Neural progenitor cell (in vitro differentiated cells): ENCODE measurements around the gene PDLIM4. TPM values are rescaled to one million over a fixed set of nuclear protein-coding genes. Genes with fewer than 3 reads are reported as not detected.
A peak's percentile ranks its signal among the peaks of the same experiment; 100 is the strongest.

Experiments used
- DNase-seq: peaks from one replicate; pipeline ENCODE4 v3.0.0-alpha.2; 2016; ENCODE audit warnings: low spot score
- H2AFZ ChIP-seq: fragments of 200-600 bp; sonication (generic); replicated peaks from 2 replicates; pipeline ENCODE4 v1.6.1; 2016; ENCODE audit warnings: antibody characterized with exemption
- H3F3A ChIP-seq: fragments of 200-600 bp; sonication (generic); 2 replicates; pipeline ENCODE4 v1.6.1; 2016; ENCODE audit warnings: antibody characterized with exemption, low read depth
- H3K27ac ChIP-seq: fragments of 200-600 bp; sonication (generic); 2 replicates; pipeline ENCODE4 v1.5.1; 2016; ENCODE audit warnings: mild to moderate bottlenecking
- H3K27me3 ChIP-seq: fragments of 200-600 bp; sonication (generic); 2 replicates; pipeline ENCODE4 v1.6.1; 2016; ENCODE audit warnings: mild to moderate bottlenecking, moderate library complexity
- H3K36me3 ChIP-seq: fragments of 200-600 bp; sonication (generic); 2 replicates; pipeline ENCODE4 v1.5.1; 2016
- H3K4me1 ChIP-seq: fragments of 200-600 bp; sonication (generic); 2 replicates; pipeline ENCODE4 v1.6.1; 2016; ENCODE audit warnings: mixed run types
- H3K4me2 ChIP-seq: fragments of 200-600 bp; sonication (generic); 2 replicates; pipeline ENCODE4 v1.6.1; 2016
- H3K4me3 ChIP-seq: fragments of 200-600 bp; sonication (generic); 2 replicates; pipeline ENCODE4 v1.5.1; 2016
- H3K79me2 ChIP-seq: fragments of 200-600 bp; sonication (generic); 2 replicates; pipeline ENCODE4 v1.6.1; 2016; ENCODE audit warnings: low read depth
- H3K9ac ChIP-seq: fragments of 200-600 bp; sonication (generic); 2 replicates; pipeline ENCODE4 v1.6.1; 2016
- H3K9me3 ChIP-seq: fragments of 200-600 bp; sonication (generic); 2 replicates; pipeline ENCODE4 v1.5.1; 2016; ENCODE audit warnings: low read depth
- H4K20me1 ChIP-seq: fragments of 200-600 bp; sonication (generic); 2 replicates; pipeline ENCODE4 v1.6.1; 2016; ENCODE audit warnings: low read depth
- H3K27ac Mint-ChIP-seq: 3 replicates; pipeline ENCODE4 v1.8.0; 2021; ENCODE audit warnings: mixed read lengths
- H3K27me3 Mint-ChIP-seq: 2 replicates; pipeline ENCODE4 v1.8.0; 2022; ENCODE audit warnings: low read depth, mild to moderate bottlenecking, inconsistent platforms, moderate library complexity, mixed read lengths; ENCODE audit not compliant: insufficient read depth
- H3K36me3 Mint-ChIP-seq: 3 replicates; pipeline ENCODE4 v1.8.0; 2021; ENCODE audit warnings: mixed read lengths
- H3K4me1 Mint-ChIP-seq: 3 replicates; pipeline ENCODE4 v1.8.0; 2021; ENCODE audit warnings: mixed read lengths
- H3K4me3 Mint-ChIP-seq: 3 replicates; pipeline ENCODE4 v1.8.0; 2021; ENCODE audit warnings: mild to moderate bottlenecking, moderate library complexity, mixed read lengths
- H3K9me3 Mint-ChIP-seq: 3 replicates; pipeline ENCODE4 v1.8.0; 2020; ENCODE audit warnings: mixed read lengths
- CTCF ChIP-seq: fragments of 200-600 bp; sonication (generic); IDR thresholded peaks from 2 replicates; pipeline ENCODE4 v1.5.1; 2017; ENCODE audit warnings: antibody characterized with exemption, mild to moderate bottlenecking
- EZH2 ChIP-seq: fragments of 200-600 bp; sonication (generic); IDR thresholded peaks from 2 replicates; pipeline ENCODE4 v1.6.1; 2017; ENCODE audit warnings: antibody characterized with exemption, mild to moderate bottlenecking, moderate library complexity
- EZH2phosphoT487 ChIP-seq: fragments of 200-600 bp; sonication (generic); IDR thresholded peaks from 2 replicates; pipeline ENCODE4 v1.6.1; 2017; ENCODE audit warnings: antibody characterized with exemption
- total RNA-seq: library from RNA; depleted of rRNA; stranded (reverse); fragments of >200 nt; gene quantifications from 2 replicates; pipeline ENCODE4 v1.2.3, GENCODE V29; 2015; ENCODE audit warnings: low replicate concordance

The PDLIM4 gene
- total RNA-seq, 1 donor from 2014 or later = 8.3 TPM

GRCh38 chr5:132264546-132265335 is 7.2 kb downstream of the PDLIM4 start:
- TF ChIP-seq EZH2 (no peak), CTCF (no peak)
- H3K9me3 ChIP-seq = no peaks in the 10 kb centered on the region
- H3K27ac ChIP-seq = no peak overlapping the region
- H3K36me3 Mint-ChIP-seq = peaks cover 12% of the 10 kb centered on the region
- no peak overlapping the region for H3K9ac ChIP-seq
- no peaks in the 10 kb centered on the region for H3K9me3 Mint-ChIP-seq
- no peak overlapping the region for H3K4me2 ChIP-seq
- no peak for DNase-seq
- H3K4me3 ChIP-seq = no peak overlapping the region
- peaks cover 7% of the 10 kb centered on the region for H3K4me1 ChIP-seq
- H3K27ac Mint-ChIP-seq = peak overlapping the region; percentile 81
- no peaks in the 10 kb centered on the region for H3K79me2 ChIP-seq
- no peaks in the 10 kb centered on the region for H4K20me1 ChIP-seq
- H3K36me3 ChIP-seq = no peaks in the 10 kb centered on the region
- H3K27me3 Mint-ChIP-seq = peaks cover 2% of the 10 kb centered on the region
- peak overlapping the region; percentile 20 for H3K4me3 Mint-ChIP-seq
- no peaks in the 10 kb centered on the region for H3K27me3 ChIP-seq
- H3F3A ChIP-seq = no peaks in the 10 kb centered on the region
- H2AFZ ChIP-seq = no peak overlapping the region
- peaks cover 45% of the 10 kb centered on the region for H3K4me1 Mint-ChIP-seq

GRCh38 chr5:132265336-132266030 is 8.0 kb downstream of the PDLIM4 start:
- Mint-ChIP-seq H3K4me1 (peaks cover 41% of the 10 kb centered on the region), H3K27ac (peak overlapping the region; percentile 81), H3K9me3 (no peaks in the 10 kb centered on the region), H3K36me3 (peaks cover 11% of the 10 kb centered on the region), H3K27me3 (peaks cover 2% of the 10 kb centered on the region), H3K4me3 (no peak overlapping the region)
- Histone ChIP-seq H3K4me2 (no peak overlapping the region), H3F3A (no peaks in the 10 kb centered on the region), H3K27ac (no peak overlapping the region), H3K9me3 (no peaks in the 10 kb centered on the region), H3K9ac (no peak overlapping the region), H3K79me2 (no peaks in the 10 kb centered on the region), H4K20me1 (no peaks in the 10 kb centered on the region), H3K36me3 (no peaks in the 10 kb centered on the region), H3K4me3 (no peak overlapping the region), H2AFZ (no peak overlapping the region), H3K4me1 (peaks cover 7% of the 10 kb centered on the region), H3K27me3 (no peaks in the 10 kb centered on the region)
- TF ChIP-seq EZH2 = no peak
- TF ChIP-seq CTCF = no peak
- no peak for TF ChIP-seq EZH2phosphoT487
- DNase-seq = no peak

GRCh38 chr5:132266031-132266835 is 8.7 kb downstream of the PDLIM4 start:
- Histone ChIP-seq H3K4me2 (no peak overlapping the region), H4K20me1 (no peaks in the 10 kb centered on the region), H3K27me3 (no peaks in the 10 kb centered on the region), H3K36me3 (no peaks in the 10 kb centered on the region), H3K27ac (no peak overlapping the region), H3K79me2 (no peaks in the 10 kb centered on the region), H3K9me3 (no peaks in the 10 kb centered on the region), H2AFZ (no peak overlapping the region), H3K4me1 (peaks cover 7% of the 10 kb centered on the region), H3K4me3 (no peak overlapping the region), H3K9ac (no peak overlapping the region), H3F3A (no peaks in the 10 kb centered on the region)
- no peak for DNase-seq
- Mint-ChIP-seq H3K27me3 (peaks cover 2% of the 10 kb centered on the region), H3K27ac (peak overlapping the region; percentile 53), H3K9me3 (no peaks in the 10 kb centered on the region), H3K4me1 (peaks cover 39% of the 10 kb centered on the region), H3K4me3 (no peak overlapping the region), H3K36me3 (peaks cover 8% of the 10 kb centered on the region)
- no peak for TF ChIP-seq EZH2phosphoT487
- TF ChIP-seq EZH2 = no peak
- no peak for TF ChIP-seq CTCF
